ENCODE measurements around the gene KCNH5. TPM values are rescaled to one million over a fixed set of nuclear protein-coding genes. Genes with fewer than 3 reads are reported as not detected.

KCNH5 gene
- total and polyA plus RNA-seq, 9 of the 15 experiments (the other 6 are each of a cell fraction or from before 2014, with no cell fraction given) = 1.1 to 2.4 (median 1.4) TPM

DNA sequence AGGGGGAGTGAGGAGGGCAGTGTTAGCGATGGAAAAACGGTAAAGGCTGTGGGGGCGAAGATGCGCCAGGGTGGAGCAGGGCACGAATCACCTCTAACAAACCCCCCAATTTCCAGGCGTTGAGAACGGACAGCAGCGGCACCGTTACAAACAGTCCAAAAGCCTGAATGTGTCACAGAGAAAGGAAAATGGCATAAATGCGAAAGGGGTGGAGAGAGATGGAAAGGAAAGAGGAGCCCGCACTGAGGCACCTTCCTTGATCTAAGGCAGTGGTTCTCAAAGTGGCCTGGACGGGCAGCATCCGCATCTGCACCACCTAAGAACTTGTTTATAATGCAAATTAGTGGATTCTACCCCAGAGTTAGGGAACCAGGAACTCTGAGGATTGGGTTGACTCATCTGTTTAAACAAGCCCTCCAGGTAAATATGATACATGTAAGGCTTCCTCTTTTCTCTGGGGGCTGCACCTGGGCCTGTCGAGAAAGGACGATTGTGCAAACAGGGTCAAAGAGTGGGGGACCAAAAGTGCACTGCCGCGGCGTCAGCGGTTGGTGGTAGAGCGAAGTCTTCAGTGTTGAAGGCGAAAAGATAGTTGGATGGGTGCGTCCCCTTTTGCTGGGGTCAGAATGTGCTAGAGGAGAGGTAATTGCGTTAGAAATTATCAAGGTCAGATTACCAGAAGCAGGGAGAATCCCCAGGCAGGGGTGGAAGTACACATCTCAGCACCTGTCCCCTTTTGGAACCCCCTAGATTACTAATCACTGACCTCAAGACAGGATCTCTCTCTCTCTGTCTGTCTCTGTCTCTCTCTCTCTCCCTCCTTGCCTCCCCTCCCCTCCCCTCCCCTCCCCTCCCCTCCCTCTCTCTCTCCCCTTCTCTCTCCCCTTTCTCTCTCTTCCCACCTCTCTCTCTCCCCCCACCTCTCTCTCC is 1.3 kb upstream of the KCNH5 start:
- BruUV-seq (replicated peaks) = no TSS peak
- no peak overlapping the region for H3K4me2 ChIP-seq (ENCODE audit: insufficient read depth, low read length)
- H4K20me1 ChIP-seq (replicated peaks; ENCODE audit: control insufficient read depth, insufficient read depth, low read length) = no peaks in the 10 kb centered on the region; the same call in 1 of the 2 replicates
- H3K4me1 ChIP-seq (replicated peaks in 1 of 2; ENCODE audit: control insufficient read depth in 2 of 2, insufficient read depth in 2 of 2, low read length in 2 of 2) = peaks cover 0 to 11% of the 10 kb centered on the region in 2 experiments; a peak in 1 of 5 replicates
- no peaks in the 10 kb centered on the region for H3K9me3 ChIP-seq (replicated peaks; ENCODE audit: control insufficient read depth, insufficient read depth, low read depth, low read length)
- WGBS (ENCODE audit: insufficient coverage, low coverage, missing lambda C conversion rate) = 14% methylated on average over 11 of the region's 23 CpGs
- no peak overlapping the region for H3K27ac ChIP-seq (ENCODE audit: extremely low read depth, low read depth, low read length)
- peaks cover 4 to 11% of the 10 kb centered on the region in 2 experiments; a peak in 2 of 5 replicates for H3K27me3 ChIP-seq (ENCODE audit: control insufficient read depth in 2 of 2, insufficient read depth in 2 of 2, low read length in 2 of 2)
- ChIA-PET CTCF (ENCODE audit: low intra/inter-chr PET ratio) (no interaction called here), POLR2A (no interaction called here)
- no peaks in the 10 kb centered on the region for H3K9me1 ChIP-seq (ENCODE audit: control insufficient read depth, insufficient read depth, low read length)
- H3K4me3 ChIP-seq = no peak overlapping the region
- in situ Hi-C loops (cut with MboI) (no loop called here), intact Hi-C loops (cut with micrococcal nuclease) (no loop called here)
- no peak overlapping the region for H3K9ac ChIP-seq (ENCODE audit: insufficient read depth in 1 of 2, low read depth in 2 of 2, low read length in 2 of 2)
- no peaks in the 10 kb centered on the region for H3K36me3 ChIP-seq (ENCODE audit: control insufficient read depth, insufficient read depth, low read length)
- no peaks in the 10 kb centered on the region for H3K79me2 ChIP-seq (ENCODE audit: control insufficient read depth, insufficient read depth, low read length)
- no peak overlapping the region for H2AFZ ChIP-seq (ENCODE audit: low read depth, low read length)
- FAIRE-seq (no peak), ATAC-seq (no peak), DNase-seq (ENCODE audit: extremely low read depth in 1 of 4, low spot score in 3 of 4) (no peak)
- no peak for TF ChIP-seq EGR1 (conservative IDR thresholded peaks at IDR 0.05)
- TF ChIP-seq, protein P1, sequence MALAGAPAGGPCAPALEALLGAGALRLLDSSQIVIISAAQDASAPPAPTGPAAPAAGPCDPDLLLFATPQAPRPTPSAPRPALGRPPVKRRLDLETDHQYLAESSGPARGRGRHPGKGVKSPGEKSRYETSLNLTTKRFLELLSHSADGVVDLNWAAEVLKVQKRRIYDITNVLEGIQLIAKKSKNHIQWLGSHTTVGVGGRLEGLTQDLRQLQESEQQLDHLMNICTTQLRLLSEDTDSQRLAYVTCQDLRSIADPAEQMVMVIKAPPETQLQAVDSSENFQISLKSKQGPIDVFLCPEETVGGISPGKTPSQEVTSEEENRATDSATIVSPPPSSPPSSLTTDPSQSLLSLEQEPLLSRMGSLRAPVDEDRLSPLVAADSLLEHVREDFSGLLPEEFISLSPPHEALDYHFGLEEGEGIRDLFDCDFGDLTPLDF (CRISPR knock-in tag; IDR thresholded peaks at IDR 0.05) = no peak
- no peak for TF ChIP-seq FOSL1 (tag; conservative IDR thresholded peaks at IDR 0.05)
- TF ChIP-seq TRIM24 (IDR thresholded peaks at IDR 0.05) = no peak
- no peak for TF ChIP-seq KAT8 (IDR thresholded peaks at IDR 0.05; ENCODE audit: low read depth)
- no peak for TF ChIP-seq MCM5 (IDR thresholded peaks at IDR 0.05; ENCODE audit: low read depth)
- TF ChIP-seq, protein P2, sequence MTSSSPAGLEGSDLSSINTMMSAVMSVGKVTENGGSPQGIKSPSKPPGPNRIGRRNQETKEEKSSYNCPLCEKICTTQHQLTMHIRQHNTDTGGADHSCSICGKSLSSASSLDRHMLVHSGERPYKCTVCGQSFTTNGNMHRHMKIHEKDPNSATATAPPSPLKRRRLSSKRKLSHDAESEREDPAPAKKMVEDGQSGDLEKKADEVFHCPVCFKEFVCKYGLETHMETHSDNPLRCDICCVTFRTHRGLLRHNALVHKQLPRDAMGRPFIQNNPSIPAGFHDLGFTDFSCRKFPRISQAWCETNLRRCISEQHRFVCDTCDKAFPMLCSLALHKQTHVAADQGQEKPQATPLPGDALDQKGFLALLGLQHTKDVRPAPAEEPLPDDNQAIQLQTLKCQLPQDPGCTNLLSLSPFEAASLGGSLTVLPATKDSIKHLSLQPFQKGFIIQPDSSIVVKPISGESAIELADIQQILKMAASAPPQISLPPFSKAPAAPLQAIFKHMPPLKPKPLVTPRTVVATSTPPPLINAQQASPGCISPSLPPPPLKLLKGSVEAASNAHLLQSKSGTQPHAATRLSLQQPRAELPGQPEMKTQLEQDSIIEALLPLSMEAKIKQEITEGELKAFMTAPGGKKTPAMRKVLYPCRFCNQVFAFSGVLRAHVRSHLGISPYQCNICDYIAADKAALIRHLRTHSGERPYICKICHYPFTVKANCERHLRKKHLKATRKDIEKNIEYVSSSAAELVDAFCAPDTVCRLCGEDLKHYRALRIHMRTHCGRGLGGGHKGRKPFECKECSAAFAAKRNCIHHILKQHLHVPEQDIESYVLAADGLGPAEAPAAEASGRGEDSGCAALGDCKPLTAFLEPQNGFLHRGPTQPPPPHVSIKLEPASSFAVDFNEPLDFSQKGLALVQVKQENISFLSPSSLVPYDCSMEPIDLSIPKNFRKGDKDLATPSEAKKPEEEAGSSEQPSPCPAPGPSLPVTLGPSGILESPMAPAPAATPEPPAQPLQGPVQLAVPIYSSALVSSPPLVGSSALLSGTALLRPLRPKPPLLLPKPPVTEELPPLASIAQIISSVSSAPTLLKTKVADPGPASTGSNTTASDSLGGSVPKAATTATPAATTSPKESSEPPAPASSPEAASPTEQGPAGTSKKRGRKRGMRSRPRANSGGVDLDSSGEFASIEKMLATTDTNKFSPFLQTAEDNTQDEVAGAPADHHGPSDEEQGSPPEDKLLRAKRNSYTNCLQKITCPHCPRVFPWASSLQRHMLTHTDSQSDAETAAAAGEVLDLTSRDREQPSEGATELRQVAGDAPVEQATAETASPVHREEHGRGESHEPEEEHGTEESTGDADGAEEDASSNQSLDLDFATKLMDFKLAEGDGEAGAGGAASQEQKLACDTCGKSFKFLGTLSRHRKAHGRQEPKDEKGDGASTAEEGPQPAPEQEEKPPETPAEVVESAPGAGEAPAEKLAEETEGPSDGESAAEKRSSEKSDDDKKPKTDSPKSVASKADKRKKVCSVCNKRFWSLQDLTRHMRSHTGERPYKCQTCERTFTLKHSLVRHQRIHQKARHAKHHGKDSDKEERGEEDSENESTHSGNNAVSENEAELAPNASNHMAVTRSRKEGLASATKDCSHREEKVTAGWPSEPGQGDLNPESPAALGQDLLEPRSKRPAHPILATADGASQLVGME (CRISPR knock-in tag; IDR thresholded peaks at IDR 0.05) = no peak
- TF ChIP-seq SRSF3 (IDR thresholded peaks at IDR 0.05; ENCODE audit: insufficient read depth, low read length) = no peak
- no peak for TF ChIP-seq SAP30 (IDR thresholded peaks at IDR 0.05; ENCODE audit: borderline replicate concordance, insufficient read depth, low read depth, low read length, poor library complexity, severe bottlenecking)
- TF ChIP-seq MTA1 (IDR thresholded peaks at IDR 0.05; ENCODE audit: borderline replicate concordance) = no peak
- TF ChIP-seq PHB (CRISPR knock-in tag; IDR thresholded peaks at IDR 0.05) = no peak
